ENCODE data around the gene POC5.

Gene POC5

GRCh38 chr5:75637949-75638348 lies 79.3 kb downstream of the POC5 start:
- no peak for TF ChIP-seq CTCF (IDR thresholded peaks at IDR 0.05; ENCODE audit: unreplicated experiment in 3 of 3)
- H3K9me3 Mint-ChIP-seq = peaks cover 5% of the 10 kb centered on the region
- peak overlapping the region in 2 of 3 experiments; percentile 3 to 12 for H3K27ac Mint-ChIP-seq
- H3K4me1 Mint-ChIP-seq = no peaks in the 10 kb centered on the region
- H3K4me3 Mint-ChIP-seq = no peak overlapping the region
- peaks cover 17% of the 10 kb centered on the region for H3K36me3 Mint-ChIP-seq (ENCODE audit: low read depth)
- H3K27me3 Mint-ChIP-seq (ENCODE audit: low read depth) = no peaks in the 10 kb centered on the region

GRCh38 chr5:75632321-75632720 lies 84.9 kb downstream of the POC5 start:
- H3K27me3 Mint-ChIP-seq (ENCODE audit: low read depth) = no peaks in the 10 kb centered on the region
- no peak overlapping the region for H3K27ac Mint-ChIP-seq
- TF ChIP-seq CTCF (IDR thresholded peaks at IDR 0.05; ENCODE audit: unreplicated experiment in 3 of 3) = no peak
- H3K36me3 Mint-ChIP-seq (ENCODE audit: low read depth) = peaks cover 10% of the 10 kb centered on the region
- H3K4me3 Mint-ChIP-seq = no peak overlapping the region
- H3K4me1 Mint-ChIP-seq = peaks cover 5% of the 10 kb centered on the region
- no peaks in the 10 kb centered on the region for H3K9me3 Mint-ChIP-seq

GRCh38 chr5:75630875-75631274 lies 86.4 kb downstream of the POC5 start:
- Mint-ChIP-seq H3K4me1 (peaks cover 5% of the 10 kb centered on the region), H3K36me3 (ENCODE audit: low read depth) (peaks cover 3% of the 10 kb centered on the region), H3K27ac (no peak overlapping the region), H3K27me3 (ENCODE audit: low read depth) (no peaks in the 10 kb centered on the region), H3K4me3 (no peak overlapping the region), H3K9me3 (no peaks in the 10 kb centered on the region)
- no peak for TF ChIP-seq CTCF (IDR thresholded peaks at IDR 0.05; ENCODE audit: unreplicated experiment in 3 of 3)

GRCh38 chr5:75627801-75628200 lies 89.4 kb downstream of the POC5 start:
- no peaks in the 10 kb centered on the region for H3K9me3 Mint-ChIP-seq
- H3K27me3 Mint-ChIP-seq (ENCODE audit: low read depth) = no peaks in the 10 kb centered on the region
- peaks cover 5% of the 10 kb centered on the region for H3K4me1 Mint-ChIP-seq
- TF ChIP-seq CTCF (IDR thresholded peaks at IDR 0.05; ENCODE audit: unreplicated experiment in 3 of 3) = no peak
- no peaks in the 10 kb centered on the region for H3K36me3 Mint-ChIP-seq (ENCODE audit: low read depth)
- H3K4me3 Mint-ChIP-seq = no peak overlapping the region
- peak overlapping the region in 1 of 3 experiments; percentile 75 for H3K27ac Mint-ChIP-seq

GRCh38 chr5:75626959-75627358 lies 90.3 kb downstream of the POC5 start:
- H3K4me3 Mint-ChIP-seq = no peak overlapping the region

More at GRCh38 chr5:75626959-75627358, 90.3 kb downstream of the POC5 start:
- Mint-ChIP-seq H3K9me3 (no peaks in the 10 kb centered on the region), H3K27ac (peak overlapping the region in 1 of 3 experiments; percentile 75), H3K36me3 (ENCODE audit: low read depth) (no peaks in the 10 kb centered on the region), H3K27me3 (ENCODE audit: low read depth) (no peaks in the 10 kb centered on the region), H3K4me1 (peaks cover 5% of the 10 kb centered on the region)
- no peak for TF ChIP-seq CTCF (IDR thresholded peaks at IDR 0.05; ENCODE audit: unreplicated experiment in 3 of 3)
